ENCODE results near the gene TET3.

TET3 gene

DNA sequence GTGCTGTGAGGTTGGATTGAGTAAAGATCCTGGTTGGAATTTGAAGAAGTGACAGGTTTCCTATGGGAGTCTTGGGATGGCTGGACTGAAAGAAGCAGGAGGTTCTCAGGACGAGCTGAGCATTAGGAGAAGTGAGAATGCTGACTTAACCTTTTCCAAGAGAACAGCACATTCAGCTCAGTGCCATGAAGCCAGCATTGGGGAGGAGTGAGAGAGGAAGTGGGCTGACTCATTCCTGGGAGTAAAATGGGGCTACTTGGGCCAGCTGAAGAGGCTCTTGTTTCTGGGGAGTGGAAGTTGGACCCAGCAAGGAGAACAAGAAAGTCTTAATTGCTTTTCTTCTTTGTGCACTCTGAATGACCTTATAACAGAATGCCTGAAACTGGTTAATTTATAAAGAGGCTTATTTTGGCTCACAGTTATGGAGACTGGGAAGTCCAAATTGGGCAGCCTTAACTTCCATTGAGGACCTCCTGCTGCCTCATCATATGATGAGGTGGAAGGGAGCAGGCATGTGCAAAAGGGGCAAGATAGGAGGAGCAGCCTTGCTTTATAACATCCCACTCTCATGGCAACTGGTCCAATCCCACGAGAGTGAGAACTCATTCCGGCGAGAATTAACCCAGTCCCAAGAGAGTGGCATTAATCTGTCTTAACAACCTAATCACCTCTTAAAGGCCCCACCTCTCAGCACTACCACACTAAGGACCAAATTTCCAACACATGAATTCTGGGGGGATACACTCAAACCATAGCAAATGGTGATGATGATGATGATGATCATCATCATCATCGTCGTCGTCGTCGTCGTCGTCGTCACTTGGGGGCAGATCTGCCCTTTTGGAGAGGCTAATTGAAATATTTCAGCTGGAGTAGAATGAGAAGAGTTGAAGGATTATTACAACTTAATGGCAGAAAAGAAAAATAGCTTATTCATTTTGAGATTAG is 31.9 kb upstream of the TET3 start:
- H3K36me3 Mint-ChIP-seq: peaks cover 69% of the 10 kb centered on the region

DNA sequence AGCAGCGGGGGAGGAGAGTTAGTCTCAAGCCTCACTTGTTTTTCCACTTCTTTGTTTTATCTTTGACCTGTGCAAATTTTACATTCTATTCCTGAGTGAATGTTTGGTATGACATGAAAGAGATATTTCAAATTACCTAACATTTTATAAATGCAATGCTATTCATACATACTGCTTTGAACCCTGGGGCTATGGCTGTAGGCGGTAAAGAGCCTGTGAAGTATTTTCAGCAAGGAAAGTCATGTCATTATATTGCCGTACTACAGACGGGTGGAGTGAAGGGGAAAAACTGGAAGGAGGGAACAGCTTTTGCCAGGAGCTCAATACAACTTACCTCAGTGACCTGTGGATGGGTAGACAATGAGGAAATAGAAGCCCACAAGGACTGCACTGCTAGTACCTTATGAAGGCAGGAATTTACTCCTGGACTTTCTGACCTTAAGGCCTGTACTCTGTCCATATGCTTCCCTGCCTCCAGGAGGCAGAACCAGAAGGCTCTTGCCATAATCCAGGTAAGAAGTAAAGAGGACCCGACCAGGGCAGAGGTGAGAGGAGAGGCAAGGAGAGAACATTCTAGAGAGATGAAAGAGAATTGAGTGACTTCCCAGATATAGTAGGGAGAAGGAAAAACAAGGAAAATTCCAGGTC is 28.4 kb upstream of the TET3 start:
- H3K4me1 Mint-ChIP-seq: peaks cover 17% of the 10 kb centered on the region
- peaks cover 69% of the 10 kb centered on the region for H3K36me3 Mint-ChIP-seq
- H3K4me3 Mint-ChIP-seq: no peak overlapping the region
- H3K27me3 Mint-ChIP-seq: no peaks in the 10 kb centered on the region
- no peak overlapping the region for H3K27ac Mint-ChIP-seq
- DNase-seq: no peak
- no peaks in the 10 kb centered on the region for H3K9me3 Mint-ChIP-seq
- CTCF ChIA-PET: no interaction called here

More for the DNA sequence above, 31.9 kb upstream of the TET3 start:
- H3K4me3 Mint-ChIP-seq: no peak overlapping the region
- H3K9me3 Mint-ChIP-seq: no peaks in the 10 kb centered on the region
- H3K27me3 Mint-ChIP-seq: no peaks in the 10 kb centered on the region
- no peak overlapping the region for H3K27ac Mint-ChIP-seq
- H3K4me1 Mint-ChIP-seq: peaks cover 49% of the 10 kb centered on the region
- DNase-seq: no peak
- CTCF ChIA-PET: interaction anchor here (1.0 kb wide), 1 partner anchor 168 kb away, joined by 3 read pairs; no protein-coding TSS in a partner anchor

- no peak overlapping the region for H3K4me3 Mint-ChIP-seq
- CTCF ChIA-PET: no interaction called here
- H3K36me3 Mint-ChIP-seq: peaks cover 39% of the 10 kb centered on the region
- H3K9me3 Mint-ChIP-seq: peaks cover 6% of the 10 kb centered on the region
- peaks cover 28% of the 10 kb centered on the region for H3K4me1 Mint-ChIP-seq
- no peaks in the 10 kb centered on the region for H3K27me3 Mint-ChIP-seq
- DNase-seq: no peak
- no peak overlapping the region for H3K27ac Mint-ChIP-seq
These were observed 23.4 kb upstream of the TET3 start for GRCh38 chr2:73961274-73961673.

GRCh38 chr2:73961823-73962615 is 22.7 kb upstream of the TET3 start:
- Mint-ChIP-seq H3K36me3 (peaks cover 31% of the 10 kb centered on the region), H3K27ac (no peak overlapping the region), H3K9me3 (peaks cover 6% of the 10 kb centered on the region), H3K27me3 (no peaks in the 10 kb centered on the region), H3K4me1 (peaks cover 30% of the 10 kb centered on the region), H3K4me3 (no peak overlapping the region)
- CTCF ChIA-PET: no interaction called here
- no peak for DNase-seq

- H3K4me1 Mint-ChIP-seq: peaks cover 31% of the 10 kb centered on the region
- H3K4me3 Mint-ChIP-seq: no peak overlapping the region
- no peak overlapping the region for H3K27ac Mint-ChIP-seq
- no peak for DNase-seq
- CTCF ChIA-PET: no interaction called here
- no peaks in the 10 kb centered on the region for H3K27me3 Mint-ChIP-seq
- H3K9me3 Mint-ChIP-seq: peaks cover 6% of the 10 kb centered on the region
- H3K36me3 Mint-ChIP-seq: peaks cover 29% of the 10 kb centered on the region
These were observed 21.9 kb upstream of the TET3 start for GRCh38 chr2:73962798-73963197.

DNA sequence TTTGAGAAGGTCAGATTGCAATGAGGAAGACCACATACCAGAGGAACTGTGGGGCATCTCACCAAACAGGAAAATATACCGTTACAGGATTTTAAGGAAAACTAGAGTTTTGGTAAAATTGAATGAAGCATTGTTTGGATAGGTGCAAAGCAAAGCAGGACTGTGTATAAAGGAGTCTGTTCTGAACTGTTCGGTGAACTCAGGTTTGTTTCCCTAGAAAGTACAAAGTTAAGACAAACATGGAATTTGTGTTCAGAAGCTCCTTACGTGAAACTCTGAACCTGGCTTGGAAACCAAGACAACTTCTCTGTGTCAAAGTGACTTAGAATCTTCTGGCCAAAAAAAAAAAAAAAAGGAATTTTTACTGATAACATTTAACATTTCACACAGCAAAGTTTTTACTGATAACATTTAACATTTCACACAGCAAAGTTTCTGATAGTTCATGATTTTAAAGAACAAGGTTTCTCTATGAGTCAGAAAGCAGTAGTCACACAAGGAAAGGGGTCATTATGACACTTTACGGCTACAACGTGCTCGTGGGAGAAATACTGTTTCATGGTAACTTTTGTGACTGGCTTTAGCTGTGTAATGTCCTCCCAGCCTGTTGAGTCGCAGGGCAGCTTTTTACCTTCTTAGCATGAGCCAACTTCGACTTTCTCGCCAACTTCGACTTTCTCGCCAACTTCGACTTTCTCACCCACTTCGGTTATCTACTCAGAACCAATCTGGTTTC is 21.2 kb upstream of the TET3 start:
- no peak overlapping the region for H3K27ac Mint-ChIP-seq
- H3K36me3 Mint-ChIP-seq: peaks cover 21% of the 10 kb centered on the region
- no peak overlapping the region for H3K4me3 Mint-ChIP-seq
- no peak for DNase-seq
- H3K4me1 Mint-ChIP-seq: peaks cover 36% of the 10 kb centered on the region
- H3K27me3 Mint-ChIP-seq: no peaks in the 10 kb centered on the region
- CTCF ChIA-PET: interaction anchor here (1.1 kb wide), 1 partner anchor 23 kb away, joined by 3 read pairs; no protein-coding TSS in a partner anchor
- peaks cover 6% of the 10 kb centered on the region for H3K9me3 Mint-ChIP-seq

DNA sequence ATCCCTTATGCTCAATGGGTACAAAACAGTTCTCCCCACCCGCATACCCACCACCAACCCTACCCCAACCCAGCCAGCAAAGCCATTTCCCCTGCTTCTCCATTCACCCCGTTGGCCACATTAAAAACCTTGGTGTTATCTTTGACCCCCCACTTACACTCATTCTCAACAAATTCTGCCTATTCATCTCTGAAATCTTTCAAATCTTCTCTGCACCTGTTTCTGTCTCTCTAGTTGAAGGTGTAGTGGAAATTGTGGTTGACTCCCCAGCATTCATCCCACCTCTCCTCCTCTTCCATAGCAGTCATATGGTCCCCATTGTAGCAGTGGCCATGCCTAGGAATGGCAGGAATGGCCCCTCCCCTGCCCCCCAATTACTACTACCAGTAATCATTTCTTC is 20.5 kb upstream of the TET3 start:
- DNase-seq: no peak
- Mint-ChIP-seq H3K27ac (no peak overlapping the region), H3K9me3 (peaks cover 6% of the 10 kb centered on the region), H3K36me3 (peaks cover 14% of the 10 kb centered on the region), H3K4me3 (no peak overlapping the region), H3K27me3 (no peaks in the 10 kb centered on the region), H3K4me1 (peaks cover 39% of the 10 kb centered on the region)
- CTCF ChIA-PET: interaction anchor here (1.1 kb wide), 1 partner anchor 23 kb away, joined by 3 read pairs; no protein-coding TSS in a partner anchor

- Mint-ChIP-seq H3K27me3 (no peaks in the 10 kb centered on the region), H3K36me3 (peaks cover 7% of the 10 kb centered on the region), H3K9me3 (peaks cover 6% of the 10 kb centered on the region), H3K27ac (no peak overlapping the region), H3K4me1 (peaks cover 48% of the 10 kb centered on the region), H3K4me3 (no peak overlapping the region)
- DNase-seq: no peak
- CTCF ChIA-PET: interaction anchor here (1.1 to 1.6 kb wide), 2 partner anchors 8 to 44 kb away, joined by 3 to 5 read pairs; no protein-coding TSS in a partner anchor
These were observed 19.7 kb upstream of the TET3 start for GRCh38 chr2:73965053-73965452.

GRCh38 chr2:73968357-73968937 is 16.3 kb upstream of the TET3 start:
- H3K27ac Mint-ChIP-seq: peak overlapping the region; percentile 31
- peaks cover 76% of the 10 kb centered on the region for H3K4me1 Mint-ChIP-seq
- CTCF ChIA-PET: interaction anchor here (0.6 kb wide), 1 partner anchor 200 kb away, joined by 3 read pairs; no protein-coding TSS in a partner anchor

GRCh38 chr2:73969356-73969755 is 15.4 kb upstream of the TET3 start:
- H3K9me3 Mint-ChIP-seq: no peaks in the 10 kb centered on the region
- CTCF ChIA-PET: interaction anchor here (0.7 to 2.1 kb wide), 4 partner anchors 10 to 181 kb away, joined by 3 to 5 read pairs (median 4); no protein-coding TSS in a partner anchor
- H3K4me3 Mint-ChIP-seq: no peak overlapping the region
- peaks cover 67% of the 10 kb centered on the region for H3K4me1 Mint-ChIP-seq
- no peaks in the 10 kb centered on the region for H3K36me3 Mint-ChIP-seq
- no peak for DNase-seq
- no peaks in the 10 kb centered on the region for H3K27me3 Mint-ChIP-seq
- H3K27ac Mint-ChIP-seq: peak overlapping the region; percentile 33

More at GRCh38 chr2:73968357-73968937, 16.3 kb upstream of the TET3 start:
- DNase-seq: no peak
- H3K4me3 Mint-ChIP-seq: no peak overlapping the region
- no peaks in the 10 kb centered on the region for H3K27me3 Mint-ChIP-seq
- no peaks in the 10 kb centered on the region for H3K9me3 Mint-ChIP-seq
- no peaks in the 10 kb centered on the region for H3K36me3 Mint-ChIP-seq

DNA sequence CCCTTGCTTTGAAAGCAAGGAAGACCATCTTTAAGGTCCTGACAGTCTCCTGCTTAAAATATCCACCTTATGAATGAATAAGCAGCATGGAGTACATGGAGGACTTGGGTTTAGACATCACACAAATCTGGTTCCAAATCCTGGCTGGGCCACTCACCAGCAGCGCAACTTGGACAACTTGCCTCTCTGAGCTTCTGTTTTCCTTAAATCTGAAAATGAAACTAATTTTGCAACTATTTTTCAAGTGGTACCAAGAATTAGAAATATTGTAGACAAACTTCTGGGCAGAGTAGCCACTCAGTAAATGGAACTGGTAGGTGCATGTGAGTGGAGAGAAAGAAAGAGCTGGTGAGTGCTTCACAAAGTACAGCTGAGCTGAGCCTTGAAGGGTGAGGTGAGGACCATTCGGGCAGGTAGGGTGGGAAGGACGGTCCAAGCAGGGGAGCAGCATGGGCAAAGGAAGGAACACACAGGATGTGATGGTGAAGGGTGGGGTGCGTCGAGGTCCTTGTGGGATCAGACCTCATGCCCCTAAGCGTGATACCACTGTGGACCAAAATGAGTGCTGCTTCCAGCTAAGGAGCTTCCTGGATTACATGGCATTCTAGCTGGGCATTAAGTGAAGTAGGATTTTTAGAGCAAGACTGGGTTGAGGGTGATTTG is 14.4 kb upstream of the TET3 start:
- DNase-seq: peak; percentile 26
- Mint-ChIP-seq H3K27ac (peak overlapping the region; percentile 88), H3K9me3 (no peaks in the 10 kb centered on the region), H3K4me3 (peak overlapping the region; percentile 38), H3K27me3 (no peaks in the 10 kb centered on the region), H3K4me1 (peaks cover 61% of the 10 kb centered on the region), H3K36me3 (peaks cover 2% of the 10 kb centered on the region)
- CTCF ChIA-PET: interaction anchor here (0.9 to 2.1 kb wide), 4 partner anchors 18 to 180 kb away, joined by 3 to 5 read pairs (median 4); no protein-coding TSS in a partner anchor

- peak overlapping the region; percentile 88 for H3K27ac Mint-ChIP-seq
- peaks cover 67% of the 10 kb centered on the region for H3K4me1 Mint-ChIP-seq
- H3K9me3 Mint-ChIP-seq: no peaks in the 10 kb centered on the region
- H3K4me3 Mint-ChIP-seq: peak overlapping the region; percentile 38
- CTCF ChIA-PET: interaction anchor here (1.0 to 2.1 kb wide), 3 partner anchors 17 to 180 kb away, joined by 3 to 5 read pairs (median 4); no protein-coding TSS in a partner anchor
- H3K36me3 Mint-ChIP-seq: peaks cover 2% of the 10 kb centered on the region
- DNase-seq: peak; percentile 77
- H3K27me3 Mint-ChIP-seq: peaks cover 2% of the 10 kb centered on the region
These were observed 13.7 kb upstream of the TET3 start for GRCh38 chr2:73970850-73971471.

All from activated naive CD4-positive, alpha-beta T cell treated with anti-CD3 and anti-CD28 coated beads, Interleukin-2, amount 10 ng/mL, durations not matched to agents 7 days and 5 days (primary cell).